SK-N-SH (cell line): ENCODE data around the gene SEL1L2. TPM values are rescaled to one million over a fixed set of nuclear protein-coding genes. Genes with fewer than 3 reads are reported as not detected.
A peak's percentile ranks its signal among the peaks of the same experiment; 100 is the strongest.

Experiments
- CTCF ChIA-PET: fragments of 300-600, 350-600 bp; formaldehyde crosslinking; extraction: SDS; loops from one replicate; lab custom pipeline; 2021; lab: Yijun Ruan, JAX
- POLR2A ChIA-PET: fragments of 350-600 bp; sonication (Branson Sonifier 250); formaldehyde crosslinking; extraction: SDS; loops from one replicate; lab custom pipeline; 2020; ENCODE audit warnings: antibody characterized with exemption, inconsistent platforms; lab: Yijun Ruan, JAX
- DNase-seq: peaks from one replicate; pipeline ENCODE4 v3.0.0; 2012
- H2AFZ ChIP-seq: fragments of 200-600 bp; sonication (generic); 2 replicates; pipeline ENCODE4 v1.8.1; 2016; ENCODE audit warnings: antibody characterized with exemption, mild to moderate bottlenecking, low read depth
- H3F3A ChIP-seq: fragments of 200-600 bp; sonication (generic); replicated peaks from 2 replicates; pipeline ENCODE3; 2016; ENCODE audit warnings: antibody characterized with exemption, mild to moderate bottlenecking; ENCODE audit not compliant: insufficient read depth
- H3K27ac ChIP-seq, 2 experiments: fragments of 200-500 bp in 1 of 2; fragments of 200-600 bp in 1 of 2; sonication (Bioruptor generic) in 1 of 2; sonication (generic), shearing (Covaris generic) in 1 of 2; 2 replicates each; pipeline versions ENCODE4 v1.5.1 to v1.6.1; 2014 to 2016; ENCODE audit warnings: low read depth in 2 of 2, inconsistent platforms in 1 of 2, low read length in 1 of 2, mild to moderate bottlenecking in 1 of 2, mixed read lengths in 1 of 2
- H3K27me3 ChIP-seq: fragments of 200-600 bp; sonication (generic), shearing (Covaris generic); 2 replicates; pipeline ENCODE4 v1.6.1; 2016; ENCODE audit warnings: mixed run types; ENCODE audit not compliant: insufficient read depth
- H3K36me3 ChIP-seq, 2 experiments: fragments of 200-500 bp in 1 of 2; fragments of 200-600 bp in 1 of 2; sonication (Bioruptor generic) in 1 of 2; sonication (generic) in 1 of 2; replicated peaks in 1 of 2; 2 replicates each; pipeline versions ENCODE3 to v1.5.1; 2014 to 2016; ENCODE audit warnings: low read length in 1 of 2, mild to moderate bottlenecking in 1 of 2; ENCODE audit not compliant: insufficient read depth in 2 of 2, control insufficient read depth in 1 of 2
- H3K4me1 ChIP-seq, 2 experiments: fragments of 200-500 bp in 1 of 2; fragments of 200-600 bp in 1 of 2; sonication (Bioruptor generic) in 1 of 2; sonication (generic), shearing (Covaris generic) in 1 of 2; 2 replicates each; pipeline versions ENCODE4 v1.5.1 to v1.6.1; 2014 to 2016; ENCODE audit warnings: low read depth in 1 of 2, low read length in 1 of 2, mixed run types in 1 of 2; ENCODE audit not compliant: insufficient read depth in 2 of 2, control insufficient read depth in 1 of 2
- H3K4me2 ChIP-seq: fragments of 200-600 bp; sonication (generic), shearing (Covaris generic); 2 replicates; pipeline ENCODE4 v1.6.1; 2017; ENCODE audit warnings: mixed run types
- H3K4me3 ChIP-seq, 2 experiments: fragments of 200-500 bp in 1 of 2; fragments of 200-600 bp in 1 of 2; sonication (Bioruptor generic) in 1 of 2; sonication (generic), shearing (Covaris generic) in 1 of 2; 2 replicates each; pipeline versions ENCODE4 v1.5.1 to v1.8.1; 2014 to 2016; ENCODE audit warnings: low read depth in 2 of 2, inconsistent platforms in 1 of 2, low read length in 1 of 2, mild to moderate bottlenecking in 1 of 2, mixed read lengths in 1 of 2, moderate library complexity in 1 of 2
- H3K79me2 ChIP-seq: fragments of 200-600 bp; sonication (generic); 2 replicates; pipeline ENCODE4 v1.8.1; 2017; ENCODE audit warnings: mild to moderate bottlenecking; ENCODE audit not compliant: insufficient read depth
- H3K9ac ChIP-seq: fragments of 200-600 bp; sonication (generic); 2 replicates; pipeline ENCODE4 v1.6.1; 2017; ENCODE audit warnings: mixed run types
- H3K9me2 ChIP-seq: fragments of 200-600 bp; sonication (generic); 2 replicates; pipeline ENCODE4 v1.6.1; 2017; ENCODE audit warnings: mixed run types
- H3K9me3 ChIP-seq: fragments of 200-600 bp; sonication (generic); 2 replicates; pipeline ENCODE4 v1.6.1; 2017; ENCODE audit warnings: mixed run types, mild to moderate bottlenecking, moderate library complexity
- H4K20me1 ChIP-seq: fragments of 200-600 bp; sonication (generic); 2 replicates; pipeline ENCODE4 v1.6.1; 2017; ENCODE audit warnings: mild to moderate bottlenecking, mixed run types; ENCODE audit not compliant: insufficient read depth
- EP300 ChIP-seq, 2 experiments: IDR thresholded peaks; 2 replicates each; pipeline versions ENCODE4 v1.4.0 to v1.6.1; 2012; ENCODE audit warnings: borderline replicate concordance in 1 of 2, low read depth in 1 of 2, low read length in 1 of 2
- FOSL2 ChIP-seq: IDR thresholded peaks from 2 replicates; pipeline ENCODE4 v1.4.0; 2012; ENCODE audit warnings: low read depth, mild to moderate bottlenecking, moderate library complexity, borderline replicate concordance
- FOXJ3 ChIP-seq: sonication (generic); formaldehyde crosslinking; IDR thresholded peaks from 2 replicates; pipeline ENCODE4 v1.5.1; 2020; ENCODE audit warnings: mild to moderate bottlenecking, missing genetic modification reagents
- GABPA ChIP-seq: IDR thresholded peaks from 2 replicates; pipeline ENCODE4 v1.4.0; 2012; ENCODE audit warnings: low read depth, mild to moderate bottlenecking
- NRF1 ChIP-seq: IDR thresholded peaks from 2 replicates; pipeline ENCODE4 v1.6.1; 2012; ENCODE audit warnings: low read depth, mild to moderate bottlenecking, low read length
- POLR2AphosphoS5 ChIP-seq: IDR thresholded peaks from 2 replicates; pipeline ENCODE4 v1.6.1; 2012; ENCODE audit warnings: low read depth, low read length
- RCOR1 ChIP-seq: fragments of 150-350 bp; IDR thresholded peaks from 2 replicates; pipeline ENCODE4 v1.6.1; 2017; ENCODE audit warnings: antibody characterized with exemption, low read length
- SMC3 ChIP-seq: IDR thresholded peaks from 2 replicates; pipeline ENCODE4 v1.6.1; 2012; ENCODE audit warnings: low read depth, low read length, improper control_type of control experiment
- TCF12 ChIP-seq: IDR thresholded peaks from 2 replicates; pipeline ENCODE4 v1.4.0; 2012
- TEAD4 ChIP-seq: IDR thresholded peaks from 2 replicates; pipeline ENCODE4 v1.4.0; 2012; ENCODE audit warnings: mild to moderate bottlenecking, borderline replicate concordance; ENCODE audit not compliant: insufficient read depth
- WGBS: methylation state at CpG from one replicate; pipeline ENCODE4 v1.1.6; 2017; ENCODE audit warnings: low lambda C conversion rate; 5-methylcytosine and 5-hydroxymethylcytosine counted together
- polyA plus RNA-seq, 3 experiments: library from polyadenylated mRNA; depleted of rRNA; stranded (reverse); fragments of >200 nt; gene quantifications; 2 replicates each; pipeline ENCODE4 v1.2.3, GENCODE V29; 2012
- TF ChIP-seq, protein P1 (sequence below): fragments of 150-350 bp; IDR thresholded peaks from 2 replicates; pipeline ENCODE4 v1.6.1; 2016; ENCODE audit warnings: mild to moderate bottlenecking, low read depth, low read length
- TF ChIP-seq, protein P2 (sequence below): IDR thresholded peaks from 2 replicates; pipeline ENCODE4 v1.6.1; 2012; ENCODE audit warnings: mild to moderate bottlenecking, low read depth, low read length, moderate library complexity
- TF ChIP-seq, protein P3 (sequence below): IDR thresholded peaks from 2 replicates; pipeline ENCODE4; 2012

The SEL1L2 gene
- polyA plus RNA-seq, 1 of the 3 experiments (the other 2 are of a cell fraction), result not detected

DNA sequence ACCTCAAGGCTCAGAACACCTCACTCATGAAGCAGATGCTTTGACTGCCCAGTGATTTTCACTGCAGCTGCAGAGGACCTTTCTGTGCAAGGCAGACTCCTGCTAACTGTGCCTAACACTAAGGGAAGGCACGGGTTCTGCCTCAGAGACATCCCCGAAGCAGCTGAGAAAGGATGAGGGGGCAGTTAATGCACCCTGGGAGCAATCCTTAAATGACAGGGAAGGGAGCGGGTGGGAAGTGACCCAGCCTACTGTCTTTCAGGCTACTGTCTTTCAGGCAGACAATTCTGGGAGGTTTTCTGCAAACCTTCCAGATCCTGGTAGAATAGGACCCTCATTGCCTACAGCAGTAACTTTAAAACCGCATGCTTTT lies 150.3 kb downstream of the SEL1L2 start (continued):
- TF ChIP-seq FOSL2, result no peak
- TF ChIP-seq FOXJ3 (CRISPR knock-in tag), result no peak
- no peak for TF ChIP-seq TEAD4
- TF ChIP-seq, protein P1, sequence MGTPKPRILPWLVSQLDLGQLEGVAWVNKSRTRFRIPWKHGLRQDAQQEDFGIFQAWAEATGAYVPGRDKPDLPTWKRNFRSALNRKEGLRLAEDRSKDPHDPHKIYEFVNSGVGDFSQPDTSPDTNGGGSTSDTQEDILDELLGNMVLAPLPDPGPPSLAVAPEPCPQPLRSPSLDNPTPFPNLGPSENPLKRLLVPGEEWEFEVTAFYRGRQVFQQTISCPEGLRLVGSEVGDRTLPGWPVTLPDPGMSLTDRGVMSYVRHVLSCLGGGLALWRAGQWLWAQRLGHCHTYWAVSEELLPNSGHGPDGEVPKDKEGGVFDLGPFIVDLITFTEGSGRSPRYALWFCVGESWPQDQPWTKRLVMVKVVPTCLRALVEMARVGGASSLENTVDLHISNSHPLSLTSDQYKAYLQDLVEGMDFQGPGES, result no peak
- TF ChIP-seq, protein P2, sequence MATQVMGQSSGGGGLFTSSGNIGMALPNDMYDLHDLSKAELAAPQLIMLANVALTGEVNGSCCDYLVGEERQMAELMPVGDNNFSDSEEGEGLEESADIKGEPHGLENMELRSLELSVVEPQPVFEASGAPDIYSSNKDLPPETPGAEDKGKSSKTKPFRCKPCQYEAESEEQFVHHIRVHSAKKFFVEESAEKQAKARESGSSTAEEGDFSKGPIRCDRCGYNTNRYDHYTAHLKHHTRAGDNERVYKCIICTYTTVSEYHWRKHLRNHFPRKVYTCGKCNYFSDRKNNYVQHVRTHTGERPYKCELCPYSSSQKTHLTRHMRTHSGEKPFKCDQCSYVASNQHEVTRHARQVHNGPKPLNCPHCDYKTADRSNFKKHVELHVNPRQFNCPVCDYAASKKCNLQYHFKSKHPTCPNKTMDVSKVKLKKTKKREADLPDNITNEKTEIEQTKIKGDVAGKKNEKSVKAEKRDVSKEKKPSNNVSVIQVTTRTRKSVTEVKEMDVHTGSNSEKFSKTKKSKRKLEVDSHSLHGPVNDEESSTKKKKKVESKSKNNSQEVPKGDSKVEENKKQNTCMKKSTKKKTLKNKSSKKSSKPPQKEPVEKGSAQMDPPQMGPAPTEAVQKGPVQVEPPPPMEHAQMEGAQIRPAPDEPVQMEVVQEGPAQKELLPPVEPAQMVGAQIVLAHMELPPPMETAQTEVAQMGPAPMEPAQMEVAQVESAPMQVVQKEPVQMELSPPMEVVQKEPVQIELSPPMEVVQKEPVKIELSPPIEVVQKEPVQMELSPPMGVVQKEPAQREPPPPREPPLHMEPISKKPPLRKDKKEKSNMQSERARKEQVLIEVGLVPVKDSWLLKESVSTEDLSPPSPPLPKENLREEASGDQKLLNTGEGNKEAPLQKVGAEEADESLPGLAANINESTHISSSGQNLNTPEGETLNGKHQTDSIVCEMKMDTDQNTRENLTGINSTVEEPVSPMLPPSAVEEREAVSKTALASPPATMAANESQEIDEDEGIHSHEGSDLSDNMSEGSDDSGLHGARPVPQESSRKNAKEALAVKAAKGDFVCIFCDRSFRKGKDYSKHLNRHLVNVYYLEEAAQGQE, result no peak
- no peak for TF ChIP-seq NRF1
- no peak for TF ChIP-seq POLR2AphosphoS5

DNA sequence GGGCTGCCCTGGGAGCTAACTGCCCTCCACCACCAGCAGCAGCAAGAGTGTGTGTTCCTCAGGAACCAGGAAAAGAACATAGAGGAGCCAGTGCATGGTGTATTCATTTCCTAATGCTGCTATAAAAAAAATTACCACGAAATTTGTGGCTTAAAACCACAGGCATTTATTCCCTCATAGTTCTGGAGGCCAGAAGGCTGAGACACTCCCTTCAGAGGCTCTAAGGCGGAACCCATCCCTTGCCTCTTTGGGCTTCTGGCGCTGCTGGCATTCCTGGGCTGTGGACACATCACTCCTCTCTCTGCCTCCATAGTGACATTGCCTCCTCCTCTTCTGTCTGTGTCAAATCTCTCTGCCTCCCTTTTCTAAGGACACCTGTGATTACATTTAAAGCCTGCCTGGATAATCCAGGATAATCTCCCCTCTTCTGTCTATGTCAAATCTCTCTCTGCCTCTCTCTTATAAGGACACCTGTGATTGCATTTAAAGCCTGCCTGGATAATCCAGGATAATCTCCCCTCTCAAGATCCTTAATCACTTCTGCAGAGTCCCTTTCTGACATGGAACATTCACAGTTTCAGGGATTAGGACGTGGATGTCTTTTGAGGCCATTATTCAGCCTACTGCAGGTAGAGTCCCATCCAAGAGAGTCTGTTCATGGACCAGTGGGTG lies 150.9 kb downstream of the SEL1L2 start:
- POLR2A ChIA-PET, result no interaction called here
- H3K27ac ChIP-seq, result peak overlapping the region; percentile 10 to 40; a peak in 1 of 4 replicates

More for the DNA sequence above, 150.9 kb downstream of the SEL1L2 start:
- no peak for DNase-seq
- H3K9me2 ChIP-seq, result no peaks in the 10 kb centered on the region
- 28% methylated on average over 4 of the region's 4 CpGs for WGBS
- H2AFZ ChIP-seq, result no peak overlapping the region
- no peaks in the 10 kb centered on the region for H3K9me3 ChIP-seq
- H3F3A ChIP-seq, result no peaks in the 10 kb centered on the region
- CTCF ChIA-PET, result no interaction called here
- H3K4me3 ChIP-seq, result no peak overlapping the region
- no peaks in the 10 kb centered on the region for H3K36me3 ChIP-seq
- H3K27me3 ChIP-seq, result no peaks in the 10 kb centered on the region
- H3K79me2 ChIP-seq, result no peaks in the 10 kb centered on the region
- H3K4me1 ChIP-seq, result no peaks in the 10 kb centered on the region
- no peak overlapping the region for H3K9ac ChIP-seq
- no peaks in the 10 kb centered on the region for H4K20me1 ChIP-seq
- TF ChIP-seq, protein P3, sequence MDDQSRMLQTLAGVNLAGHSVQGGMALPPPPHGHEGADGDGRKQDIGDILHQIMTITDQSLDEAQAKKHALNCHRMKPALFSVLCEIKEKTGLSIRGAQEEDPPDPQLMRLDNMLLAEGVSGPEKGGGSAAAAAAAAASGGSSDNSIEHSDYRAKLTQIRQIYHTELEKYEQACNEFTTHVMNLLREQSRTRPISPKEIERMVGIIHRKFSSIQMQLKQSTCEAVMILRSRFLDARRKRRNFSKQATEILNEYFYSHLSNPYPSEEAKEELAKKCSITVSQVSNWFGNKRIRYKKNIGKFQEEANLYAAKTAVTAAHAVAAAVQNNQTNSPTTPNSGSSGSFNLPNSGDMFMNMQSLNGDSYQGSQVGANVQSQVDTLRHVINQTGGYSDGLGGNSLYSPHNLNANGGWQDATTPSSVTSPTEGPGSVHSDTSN, result peak; percentile 30; the same call in 1 of the 2 replicates
- TF ChIP-seq SMC3 (no peak), TCF12 (peak; percentile 51), EP300 (IDR thresholded peaks at IDR 0.05; ENCODE audit: borderline replicate concordance in 1 of 2, low read depth in 1 of 2, low read length in 1 of 2) (peak in 1 of 2 experiments; percentile 33; a peak in 1 of 4 replicates), GABPA (no peak), RCOR1 (no peak)
- no peak overlapping the region for H3K4me2 ChIP-seq
